PC-9 (cell line): Measurements from ENCODE around the gene ECE2.

Experiments used
- CTCF ChIP-seq: fragments of 200-600 bp; sonication (generic); conservative IDR thresholded peaks from 2 replicates; pipeline ENCODE4 v1.6.1; 2017; ENCODE audit warnings: mixed run types, antibody characterized with exemption, mild to moderate bottlenecking, moderate library complexity
- EZH2 ChIP-seq: fragments of 200-600 bp; sonication (generic); IDR thresholded peaks from 2 replicates; pipeline ENCODE4 v1.8.0; 2017; ENCODE audit warnings: antibody characterized with exemption, low read depth

GRCh38 chr3:184239221-184239620, 36.6 kb upstream of the ECE2 start:
- no peak for TF ChIP-seq CTCF
- no peak for TF ChIP-seq EZH2
